SK-MEL-5 (cell line): ENCODE data around the gene KCNMB1. TPM values are rescaled to one million over a fixed set of nuclear protein-coding genes. Genes with fewer than 3 reads are reported as not detected.
"Not testable (repeated sequence)": the region's sequence is repeated elsewhere in the genome, so short reads cannot be mapped to it uniquely, and the experiment has no call there.

ENCODE experiments used
- DNase-seq: peaks from one replicate; pipeline ENCODE4 v3.0.0-alpha.2; 2016; ENCODE audit warnings: low read depth, low spot score
- in situ Hi-C: cut with HindIII; loops from 2 replicates; pipeline ENCODE4 v1.10.0; 2016; ENCODE audit warnings: low sequenced_read_pairs, high pct_unique_total_duplicates, low pct_unique_long_range_greater_than_20kb
- total RNA-seq: library from RNA; depleted of rRNA; stranded (reverse); fragments of >200 nt; shearing (Covaris generic); gene quantifications from 2 replicates; pipeline ENCODE4 v1.2.3, GENCODE V29; 2014

KCNMB1 gene
- total RNA-seq, 1 experiment from 2014 or later, result not detected

- no peak for DNase-seq
- in situ Hi-C loops, result no loop called here
These were observed 354 bp upstream of the KCNMB1 start for GRCh38 chr5:170389550-170389892.

GRCh38 chr5:170387775-170388639 lies 1.2 kb downstream of the KCNMB1 start:
- in situ Hi-C loops, result no loop called here

GRCh38 chr5:170386743-170387395 lies 2.3 kb downstream of the KCNMB1 start:
- in situ Hi-C loops, result no loop called here
- no peak for DNase-seq

More at GRCh38 chr5:170387775-170388639, 1.2 kb downstream of the KCNMB1 start:
- DNase-seq, result no peak

- in situ Hi-C loops, result no loop called here
- no peak for DNase-seq
These were observed 5.9 kb downstream of the KCNMB1 start for GRCh38 chr5:170383227-170383626.

- in situ Hi-C loops, result no loop called here
These were observed 6.4 kb downstream of the KCNMB1 start for GRCh38 chr5:170382790-170383189.

GRCh38 chr5:170380361-170380951 lies 8.7 kb downstream of the KCNMB1 start:
- no peak for DNase-seq
- in situ Hi-C loops, result no loop called here

More at GRCh38 chr5:170382790-170383189, 6.4 kb downstream of the KCNMB1 start:
- DNase-seq, result no peak

- no peak for DNase-seq
- in situ Hi-C loops, result no loop called here
These were observed 10.4 kb downstream of the KCNMB1 start for GRCh38 chr5:170378740-170379139.

GRCh38 chr5:170377027-170377426 lies 12.1 kb downstream of the KCNMB1 start:
- no peak for DNase-seq
- in situ Hi-C loops, result no loop called here

- in situ Hi-C loops, result not testable (repeated sequence)
These were observed 12.6 kb downstream of the KCNMB1 start for GRCh38 chr5:170376526-170376925.

GRCh38 chr5:170375283-170375682 lies 13.9 kb downstream of the KCNMB1 start:
- in situ Hi-C loops, result no loop called here
- DNase-seq, result no peak

More at GRCh38 chr5:170376526-170376925, 12.6 kb downstream of the KCNMB1 start:
- not testable (repeated sequence) for DNase-seq

GRCh38 chr5:170372971-170373370 lies 16.2 kb downstream of the KCNMB1 start:
- DNase-seq, result no peak
- in situ Hi-C loops, result no loop called here

- DNase-seq, result no peak
- in situ Hi-C loops, result no loop called here
These were observed 20.6 kb downstream of the KCNMB1 start for GRCh38 chr5:170368586-170368985.

GRCh38 chr5:170366276-170366675 lies 22.9 kb downstream of the KCNMB1 start:
- in situ Hi-C loops, result no loop called here
- DNase-seq, result no peak

GRCh38 chr5:170365831-170366230 lies 23.3 kb downstream of the KCNMB1 start:
- in situ Hi-C loops, result no loop called here
- no peak for DNase-seq

- no peak for DNase-seq
- in situ Hi-C loops, result no loop called here
These were observed 24.2 kb downstream of the KCNMB1 start for GRCh38 chr5:170365011-170365410.

GRCh38 chr5:170363671-170364070 lies 25.5 kb downstream of the KCNMB1 start:
- DNase-seq, result no peak
- in situ Hi-C loops, result no loop called here

GRCh38 chr5:170362656-170363055 lies 26.5 kb downstream of the KCNMB1 start:
- in situ Hi-C loops, result no loop called here
- DNase-seq, result no peak

- in situ Hi-C loops, result no loop called here
- DNase-seq, result no peak
These were observed 27.1 kb downstream of the KCNMB1 start for GRCh38 chr5:170362102-170362501.
